Stimulated activated memory B cell treated with anti-CD40 and anti-IgM and Interleukin-4, amounts not matched to agents 10 μg/mL and 1 μg/mL and 100 μg/mL, for 72 hours (primary cell): ENCODE data around the gene FAM13A.

Experiments used
- ATAC-seq: fragments of 150-1000 bp; cut with Tn5 transposase; 2 replicates; pipeline ENCODE4 v1.10.0; 2021
- H3K27ac Mint-ChIP-seq: one replicate; pipeline ENCODE4 v1.8.0; 2022; ENCODE audit warnings: mild to moderate bottlenecking, mixed read lengths
- H3K27me3 Mint-ChIP-seq: one replicate; pipeline ENCODE4 v1.8.0; 2022; ENCODE audit warnings: mixed read lengths
- H3K36me3 Mint-ChIP-seq: one replicate; pipeline ENCODE4 v1.8.0; 2022; ENCODE audit warnings: mixed read lengths
- H3K4me1 Mint-ChIP-seq: one replicate; pipeline ENCODE4 v1.8.0; 2022; ENCODE audit warnings: mixed read lengths
- H3K4me3 Mint-ChIP-seq: one replicate; pipeline ENCODE4 v1.8.0; 2022; ENCODE audit warnings: mild to moderate bottlenecking, moderate library complexity, mixed read lengths
- H3K9me3 Mint-ChIP-seq: one replicate; pipeline ENCODE4 v1.8.0; 2022; ENCODE audit warnings: mixed read lengths

The FAM13A gene

GRCh38 chr4:88965053-88965452 lies 91.9 kb downstream of the FAM13A start:
- ATAC-seq = no peak
- Mint-ChIP-seq H3K9me3 (no peaks in the 10 kb centered on the region), H3K4me1 (no peaks in the 10 kb centered on the region), H3K27me3 (peaks cover 13% of the 10 kb centered on the region), H3K4me3 (no peak overlapping the region), H3K27ac (no peak overlapping the region), H3K36me3 (no peaks in the 10 kb centered on the region)

- Mint-ChIP-seq H3K9me3 (no peaks in the 10 kb centered on the region), H3K27me3 (peaks cover 8% of the 10 kb centered on the region), H3K27ac (no peak overlapping the region), H3K36me3 (no peaks in the 10 kb centered on the region), H3K4me1 (no peaks in the 10 kb centered on the region), H3K4me3 (no peak overlapping the region)
- no peak for ATAC-seq
Measured at GRCh38 chr4:88964450-88964849, 92.5 kb downstream of the FAM13A start.

GRCh38 chr4:88963817-88964216 lies 93.2 kb downstream of the FAM13A start:
- no peak overlapping the region for H3K27ac Mint-ChIP-seq
- H3K4me1 Mint-ChIP-seq = no peaks in the 10 kb centered on the region

GRCh38 chr4:88962396-88962795 lies 94.6 kb downstream of the FAM13A start:
- Mint-ChIP-seq H3K27ac (no peak overlapping the region), H3K4me1 (no peaks in the 10 kb centered on the region), H3K36me3 (no peaks in the 10 kb centered on the region), H3K9me3 (peaks cover 5% of the 10 kb centered on the region), H3K4me3 (no peak overlapping the region), H3K27me3 (peaks cover 8% of the 10 kb centered on the region)
- ATAC-seq = no peak

More at GRCh38 chr4:88963817-88964216, 93.2 kb downstream of the FAM13A start:
- peaks cover 8% of the 10 kb centered on the region for H3K27me3 Mint-ChIP-seq
- ATAC-seq = no peak
- H3K9me3 Mint-ChIP-seq = peaks cover 5% of the 10 kb centered on the region
- H3K36me3 Mint-ChIP-seq = no peaks in the 10 kb centered on the region
- H3K4me3 Mint-ChIP-seq = no peak overlapping the region

GRCh38 chr4:88960576-88960975 lies 96.4 kb downstream of the FAM13A start:
- no peaks in the 10 kb centered on the region for H3K36me3 Mint-ChIP-seq
- peaks cover 8% of the 10 kb centered on the region for H3K27me3 Mint-ChIP-seq
- no peaks in the 10 kb centered on the region for H3K4me1 Mint-ChIP-seq
- H3K27ac Mint-ChIP-seq = no peak overlapping the region
- ATAC-seq = no peak
- peaks cover 5% of the 10 kb centered on the region for H3K9me3 Mint-ChIP-seq
- H3K4me3 Mint-ChIP-seq = no peak overlapping the region

GRCh38 chr4:88958080-88958479 lies 98.9 kb downstream of the FAM13A start:
- no peak for ATAC-seq
- peaks cover 5% of the 10 kb centered on the region for H3K9me3 Mint-ChIP-seq
- H3K4me1 Mint-ChIP-seq = peaks cover 6% of the 10 kb centered on the region
- H3K27me3 Mint-ChIP-seq = peaks cover 8% of the 10 kb centered on the region
- H3K27ac Mint-ChIP-seq = no peak overlapping the region
- H3K36me3 Mint-ChIP-seq = no peaks in the 10 kb centered on the region
- H3K4me3 Mint-ChIP-seq = no peak overlapping the region

GRCh38 chr4:88957570-88957969 lies 99.4 kb downstream of the FAM13A start:
- Mint-ChIP-seq H3K4me3 (no peak overlapping the region), H3K4me1 (peaks cover 6% of the 10 kb centered on the region), H3K9me3 (peaks cover 5% of the 10 kb centered on the region), H3K27me3 (peaks cover 8% of the 10 kb centered on the region), H3K27ac (no peak overlapping the region), H3K36me3 (no peaks in the 10 kb centered on the region)
- ATAC-seq = no peak

- H3K36me3 Mint-ChIP-seq = no peaks in the 10 kb centered on the region
- no peak overlapping the region for H3K4me3 Mint-ChIP-seq
- ATAC-seq = no peak
- H3K27ac Mint-ChIP-seq = no peak overlapping the region
- no peaks in the 10 kb centered on the region for H3K27me3 Mint-ChIP-seq
- H3K9me3 Mint-ChIP-seq = peaks cover 5% of the 10 kb centered on the region
- H3K4me1 Mint-ChIP-seq = peaks cover 6% of the 10 kb centered on the region
Measured at GRCh38 chr4:88955580-88956380, 101.2 kb downstream of the FAM13A start.

- no peaks in the 10 kb centered on the region for H3K9me3 Mint-ChIP-seq
- no peaks in the 10 kb centered on the region for H3K27me3 Mint-ChIP-seq
- peaks cover 6% of the 10 kb centered on the region for H3K4me1 Mint-ChIP-seq
- no peak overlapping the region for H3K27ac Mint-ChIP-seq
- no peaks in the 10 kb centered on the region for H3K36me3 Mint-ChIP-seq
- no peak overlapping the region for H3K4me3 Mint-ChIP-seq
- no peak for ATAC-seq
Measured at GRCh38 chr4:88953400-88953799, 103.6 kb downstream of the FAM13A start.

GRCh38 chr4:88952081-88952480 lies 104.9 kb downstream of the FAM13A start:
- Mint-ChIP-seq H3K4me3 (no peak overlapping the region), H3K4me1 (peaks cover 6% of the 10 kb centered on the region), H3K9me3 (no peaks in the 10 kb centered on the region), H3K27me3 (no peaks in the 10 kb centered on the region), H3K27ac (no peak overlapping the region), H3K36me3 (no peaks in the 10 kb centered on the region)
- ATAC-seq = no peak

- ATAC-seq = no peak
- Mint-ChIP-seq H3K4me3 (no peak overlapping the region), H3K36me3 (no peaks in the 10 kb centered on the region), H3K9me3 (no peaks in the 10 kb centered on the region), H3K27me3 (no peaks in the 10 kb centered on the region), H3K27ac (no peak overlapping the region), H3K4me1 (peaks cover 6% of the 10 kb centered on the region)
Measured at GRCh38 chr4:88949605-88950004, 107.4 kb downstream of the FAM13A start.

GRCh38 chr4:88940506-88940905 lies 116.5 kb downstream of the FAM13A start:
- no peaks in the 10 kb centered on the region for H3K9me3 Mint-ChIP-seq
- H3K27ac Mint-ChIP-seq = no peak overlapping the region
- no peak for ATAC-seq
- H3K4me1 Mint-ChIP-seq = no peaks in the 10 kb centered on the region
- H3K27me3 Mint-ChIP-seq = no peaks in the 10 kb centered on the region
- no peak overlapping the region for H3K4me3 Mint-ChIP-seq
- no peaks in the 10 kb centered on the region for H3K36me3 Mint-ChIP-seq

GRCh38 chr4:88939697-88940096 lies 117.3 kb downstream of the FAM13A start:
- no peak for ATAC-seq
- Mint-ChIP-seq H3K4me1 (no peaks in the 10 kb centered on the region), H3K9me3 (no peaks in the 10 kb centered on the region), H3K27me3 (no peaks in the 10 kb centered on the region), H3K4me3 (no peak overlapping the region), H3K36me3 (no peaks in the 10 kb centered on the region), H3K27ac (no peak overlapping the region)

- no peak overlapping the region for H3K4me3 Mint-ChIP-seq
- no peaks in the 10 kb centered on the region for H3K36me3 Mint-ChIP-seq
- no peak overlapping the region for H3K27ac Mint-ChIP-seq
- ATAC-seq = no peak
- H3K4me1 Mint-ChIP-seq = no peaks in the 10 kb centered on the region
- no peaks in the 10 kb centered on the region for H3K27me3 Mint-ChIP-seq
- H3K9me3 Mint-ChIP-seq = no peaks in the 10 kb centered on the region
Measured at GRCh38 chr4:88938138-88938537, 118.8 kb downstream of the FAM13A start.

GRCh38 chr4:88937081-88937480 lies 119.9 kb downstream of the FAM13A start:
- Mint-ChIP-seq H3K4me3 (no peak overlapping the region), H3K27me3 (no peaks in the 10 kb centered on the region), H3K27ac (no peak overlapping the region), H3K36me3 (no peaks in the 10 kb centered on the region), H3K9me3 (no peaks in the 10 kb centered on the region), H3K4me1 (no peaks in the 10 kb centered on the region)
- no peak for ATAC-seq

GRCh38 chr4:88933414-88934160 lies 123.4 kb downstream of the FAM13A start:
- no peak for ATAC-seq
- Mint-ChIP-seq H3K9me3 (no peaks in the 10 kb centered on the region), H3K36me3 (no peaks in the 10 kb centered on the region), H3K27me3 (peaks cover 9% of the 10 kb centered on the region), H3K27ac (no peak overlapping the region), H3K4me1 (peaks cover 5% of the 10 kb centered on the region), H3K4me3 (no peak overlapping the region)
